Choroid plexus epithelial cell (primary cell): ENCODE data around the gene NOPCHAP1.

Source experiments
- DNase-seq: peaks from one replicate; pipeline ENCODE4 v3.0.0-alpha.2; 2010; ENCODE audit warnings: low read depth
- H3K4me3 ChIP-seq: 2 replicates; pipeline ENCODE4 v1.5.1; 2011; ENCODE audit warnings: low read depth, mild to moderate bottlenecking, control low read depth, low read length, moderate library complexity
- CTCF ChIP-seq: conservative IDR thresholded peaks from 2 replicates; pipeline ENCODE4 v1.5.1; 2011; ENCODE audit warnings: low read depth, mild to moderate bottlenecking, control low read depth, inconsistent platforms, low read length, moderate library complexity

The NOPCHAP1 gene

GRCh38 chr12:104958001-104958804 is 27.9 kb upstream of the NOPCHAP1 start, which contains the start of gene SLC41A2:
Gene SLC41A2, minus strand, starts transcription at chr12:104958290. Its CDS starts 29,763 bp downstream, at chr12:104928527.
- DNase-seq, result peak; percentile 94
- H3K4me3 ChIP-seq, result peak within 1 kb of the TSS; percentile 85
- TF ChIP-seq CTCF, result peak; percentile 10

- no peak for DNase-seq
- H3K4me3 ChIP-seq, result peak overlapping the region; percentile 85
- no peak for TF ChIP-seq CTCF
Observed at GRCh38 chr12:104958805-104959334, 27.2 kb upstream of the NOPCHAP1 start.

- peak; percentile 59 for DNase-seq
- no peak for TF ChIP-seq CTCF
- H3K4me3 ChIP-seq, result no peak overlapping the region
Observed at GRCh38 chr12:104959335-104959841, 26.7 kb upstream of the NOPCHAP1 start.

GRCh38 chr12:104960464-104960863 is 25.7 kb upstream of the NOPCHAP1 start:
- TF ChIP-seq CTCF, result no peak
- H3K4me3 ChIP-seq, result no peak overlapping the region
- DNase-seq, result no peak

GRCh38 chr12:104963757-104964156 is 22.4 kb upstream of the NOPCHAP1 start:
- H3K4me3 ChIP-seq, result no peak overlapping the region
- TF ChIP-seq CTCF, result no peak
- no peak for DNase-seq

- no peak overlapping the region for H3K4me3 ChIP-seq
- TF ChIP-seq CTCF, result no peak
- DNase-seq, result no peak
Observed at GRCh38 chr12:104964167-104964855, 21.8 kb upstream of the NOPCHAP1 start.
